OCI-LY7 (cell line): ENCODE data around the gene ADRA1B. TPM values are rescaled to one million over a fixed set of nuclear protein-coding genes. Genes with fewer than 3 reads are reported as not detected.

Experiments
- Bru-seq: library from RNA; stranded (reverse); fragments of 400-500 nt; gene quantifications from one replicate; lab custom pipeline; 2021; lab: Mats Ljungman, UMichigan
- BruChase-seq, 2 experiments: library from RNA; stranded (reverse); fragments of 400-500 nt; gene quantifications; one replicate each; lab custom pipeline; 2021; lab: Mats Ljungman, UMichigan
- BruUV-seq: library from RNA; stranded (reverse); fragments of 400-500 nt; replicated peaks from 2 replicates; lab custom pipeline; 2021; lab: Mats Ljungman, UMichigan
- CTCF ChIA-PET: fragments of 300-600 bp; sonication (Branson Sonifier 250); formaldehyde crosslinking; loops from one replicate; lab custom pipeline; 2022; ENCODE audit warnings: antibody characterized with exemption; ENCODE audit not compliant: unreplicated experiment; lab: Charles Lee
- POLR2A ChIA-PET: fragments of 300-600 bp; sonication (Branson Sonifier 250); formaldehyde crosslinking; loops from one replicate; lab custom pipeline; 2022; ENCODE audit warnings: antibody characterized with exemption; lab: Charles Lee
- DNase-seq: peaks from one replicate; pipeline ENCODE4 v3.0.0-alpha.2; 2015; ENCODE audit warnings: low spot score
- H2AFZ ChIP-seq: fragments of 200-600 bp; sonication (generic), shearing (Covaris generic); 2 replicates; pipeline ENCODE4 v1.6.1; 2014; ENCODE audit warnings: mild to moderate bottlenecking, antibody characterized with exemption, low read length, moderate library complexity
- H3K27ac ChIP-seq: fragments of 200-600 bp; sonication (generic); 2 replicates; pipeline ENCODE4 v1.5.1; 2014; ENCODE audit warnings: mixed run types, low read depth, mild to moderate bottlenecking, moderate library complexity, low read length, inconsistent platforms; ENCODE audit not compliant: poor library complexity, severe bottlenecking
- H3K36me3 ChIP-seq: fragments of 200-600 bp; sonication (generic); 2 replicates; pipeline ENCODE4 v1.6.1; 2014; ENCODE audit warnings: mild to moderate bottlenecking, antibody characterized with exemption, low read length, moderate library complexity, mixed read lengths; ENCODE audit not compliant: insufficient read depth
- H3K4me1 ChIP-seq: fragments of 200-600 bp; sonication (generic); 2 replicates; pipeline ENCODE4 v1.5.1; 2014; ENCODE audit warnings: mild to moderate bottlenecking, low read length; ENCODE audit not compliant: insufficient read depth, poor library complexity, severe bottlenecking
- H3K4me2 ChIP-seq: fragments of 200-600 bp; sonication (generic); 2 replicates; pipeline ENCODE4 v1.6.1; 2014; ENCODE audit warnings: mild to moderate bottlenecking, low read length
- H3K4me3 ChIP-seq: fragments of 200-600 bp; sonication (generic); 2 replicates; pipeline ENCODE4 v1.5.1; 2014; ENCODE audit warnings: mild to moderate bottlenecking, low read depth, low read length; ENCODE audit not compliant: poor library complexity, severe bottlenecking
- H3K79me2 ChIP-seq: fragments of 200-600 bp; sonication (generic); 2 replicates; pipeline ENCODE4 v1.6.1; 2016; ENCODE audit warnings: low read depth, mild to moderate bottlenecking, low read length, moderate library complexity, mixed read lengths; ENCODE audit not compliant: insufficient read depth
- H3K9me2 ChIP-seq: fragments of 200-600 bp; sonication (generic); 2 replicates; pipeline ENCODE4 v1.6.1; 2016; ENCODE audit warnings: mild to moderate bottlenecking, low read length, mixed read lengths; ENCODE audit not compliant: insufficient read depth
- H3K9me3 ChIP-seq: fragments of 200-600 bp; sonication (generic); 2 replicates; pipeline ENCODE4 v1.6.1; 2014; ENCODE audit warnings: mild to moderate bottlenecking, mixed run types, low read length, mixed read lengths
- H4K20me1 ChIP-seq: fragments of 200-600 bp; sonication (generic); 2 replicates; pipeline ENCODE4 v1.6.1; 2014; ENCODE audit warnings: mild to moderate bottlenecking, antibody characterized with exemption, low read length, moderate library complexity, mixed read lengths; ENCODE audit not compliant: insufficient read depth
- EZH2phosphoT487 ChIP-seq: fragments of 200-600 bp; sonication (generic); IDR thresholded peaks from 2 replicates; pipeline ENCODE4 v1.6.1; 2018; ENCODE audit warnings: low read depth, borderline replicate concordance, mild to moderate bottlenecking, mixed run types, antibody characterized with exemption, low read length, moderate library complexity, mixed read lengths
- intact Hi-C: fragments of 100-400 bp; cut with micrococcal nuclease; formaldehyde crosslinking; loops from one replicate; pipeline ENCODE4 v1.10.0; 2022; ENCODE audit not compliant: unreplicated experiment
- long read RNA-seq: library from polyadenylated mRNA; stranded (forward); transcript quantifications from one replicate; pipeline ENCODE4 v2.0.0, GENCODE V29; 2022
- total RNA-seq, 2 experiments: library from RNA; depleted of rRNA in 1 of 2; stranded (reverse); fragments of >200 nt in 1 of 2; shearing (Covaris generic) in 1 of 2; gene quantifications; 2 replicates each; pipeline ENCODE4 v1.2.3, GENCODE V29; 2014 to 2022
- TF ChIP-seq, protein P1 (sequence below): fragments of 200-600 bp; sonication (generic); conservative IDR thresholded peaks from 2 replicates; pipeline ENCODE4 v1.5.1; 2014; ENCODE audit warnings: mild to moderate bottlenecking, antibody characterized with exemption, low read length, moderate library complexity, mixed read lengths

The ADRA1B gene
- total RNA-seq (2014; rRNA removed; shearing (Covaris generic)) (not detected in 2 replicates), total RNA-seq (2022) (not detected in 2 replicates), Bru-seq, nascent RNA (not detected), BruChase-seq, experiment 1, labeled RNA remaining after a 6-hour chase (not detected), BruChase-seq, experiment 2, labeled RNA remaining after a 2-hour chase (percentile 3 among the genes with signal in this experiment)
- long read RNA-seq, result 0 reads

DNA sequence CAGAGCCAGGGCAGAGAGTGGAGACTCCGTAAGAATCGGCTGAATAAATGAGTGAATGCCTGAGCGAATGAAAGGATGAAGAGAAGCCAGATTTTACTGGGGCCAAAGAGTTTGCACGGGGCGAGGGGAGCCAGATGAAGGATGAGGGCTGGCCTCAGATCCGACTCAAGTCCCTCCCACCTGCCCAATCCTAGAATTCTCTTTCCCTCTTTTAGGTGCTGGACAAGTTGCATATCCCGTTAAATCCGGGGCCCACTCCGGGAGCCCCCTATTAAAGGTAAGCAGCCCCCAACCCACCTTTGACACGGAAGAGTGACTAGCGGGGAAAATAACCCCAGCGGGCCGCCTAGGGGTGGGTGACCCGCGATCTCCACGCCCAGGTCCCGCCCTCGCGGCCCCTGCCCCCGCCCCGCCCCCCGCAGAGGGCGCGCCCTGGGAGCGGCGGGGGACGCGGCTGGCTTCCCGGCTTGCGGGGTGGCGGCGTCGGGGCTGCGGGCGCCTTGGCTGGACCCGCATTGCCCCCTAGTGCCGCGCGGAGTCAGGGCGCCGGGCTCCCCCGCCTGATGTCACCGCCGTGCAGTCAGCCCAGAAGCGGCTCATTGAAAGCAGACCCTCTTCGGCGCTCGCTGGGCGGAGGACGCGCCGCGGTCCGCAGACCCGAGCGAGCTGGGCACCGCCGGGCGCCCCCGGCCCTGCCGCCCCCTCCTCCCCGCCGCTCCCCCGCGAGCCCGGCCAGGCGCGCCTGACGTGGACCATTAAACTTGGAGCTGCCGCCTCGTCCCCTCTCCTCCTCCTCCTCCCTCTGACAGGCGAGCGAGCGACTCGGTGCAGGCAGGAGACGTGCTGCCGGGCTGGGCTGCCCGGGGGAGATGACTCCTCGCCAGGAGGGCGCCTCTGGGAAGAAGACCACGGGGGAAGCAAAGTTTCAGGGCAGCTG is at the start of gene ADRA1B:
Gene ADRA1B (plus strand): TSS at position 579 of the 937 bp plus-strand sequence. CDS start 424 bp downstream, outside the sequence.
- no TSS peak for BruUV-seq
- H4K20me1 ChIP-seq, result no peaks in the 10 kb centered on the region
- no peak within 1 kb of the TSS for H2AFZ ChIP-seq
- H3K27ac ChIP-seq, result no peak within 1 kb of the TSS
- no peaks in the 10 kb centered on the region for H3K9me2 ChIP-seq
- DNase-seq, result no peak
- H3K4me2 ChIP-seq, result no peak within 1 kb of the TSS
- ChIA-PET CTCF (no interaction called here), POLR2A (no interaction called here)
- no peaks in the 10 kb centered on the region for H3K4me1 ChIP-seq
- intact Hi-C loops, result no loop called here
- H3K4me3 ChIP-seq, result no peak within 1 kb of the TSS
- H3K79me2 ChIP-seq, result no peaks in the 10 kb centered on the region
- no peak for TF ChIP-seq EZH2phosphoT487
- TF ChIP-seq, protein P1, sequence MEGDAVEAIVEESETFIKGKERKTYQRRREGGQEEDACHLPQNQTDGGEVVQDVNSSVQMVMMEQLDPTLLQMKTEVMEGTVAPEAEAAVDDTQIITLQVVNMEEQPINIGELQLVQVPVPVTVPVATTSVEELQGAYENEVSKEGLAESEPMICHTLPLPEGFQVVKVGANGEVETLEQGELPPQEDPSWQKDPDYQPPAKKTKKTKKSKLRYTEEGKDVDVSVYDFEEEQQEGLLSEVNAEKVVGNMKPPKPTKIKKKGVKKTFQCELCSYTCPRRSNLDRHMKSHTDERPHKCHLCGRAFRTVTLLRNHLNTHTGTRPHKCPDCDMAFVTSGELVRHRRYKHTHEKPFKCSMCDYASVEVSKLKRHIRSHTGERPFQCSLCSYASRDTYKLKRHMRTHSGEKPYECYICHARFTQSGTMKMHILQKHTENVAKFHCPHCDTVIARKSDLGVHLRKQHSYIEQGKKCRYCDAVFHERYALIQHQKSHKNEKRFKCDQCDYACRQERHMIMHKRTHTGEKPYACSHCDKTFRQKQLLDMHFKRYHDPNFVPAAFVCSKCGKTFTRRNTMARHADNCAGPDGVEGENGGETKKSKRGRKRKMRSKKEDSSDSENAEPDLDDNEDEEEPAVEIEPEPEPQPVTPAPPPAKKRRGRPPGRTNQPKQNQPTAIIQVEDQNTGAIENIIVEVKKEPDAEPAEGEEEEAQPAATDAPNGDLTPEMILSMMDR, result no peak
- no peaks in the 10 kb centered on the region for H3K9me3 ChIP-seq
- H3K36me3 ChIP-seq, result no peaks in the 10 kb centered on the region

DNA sequence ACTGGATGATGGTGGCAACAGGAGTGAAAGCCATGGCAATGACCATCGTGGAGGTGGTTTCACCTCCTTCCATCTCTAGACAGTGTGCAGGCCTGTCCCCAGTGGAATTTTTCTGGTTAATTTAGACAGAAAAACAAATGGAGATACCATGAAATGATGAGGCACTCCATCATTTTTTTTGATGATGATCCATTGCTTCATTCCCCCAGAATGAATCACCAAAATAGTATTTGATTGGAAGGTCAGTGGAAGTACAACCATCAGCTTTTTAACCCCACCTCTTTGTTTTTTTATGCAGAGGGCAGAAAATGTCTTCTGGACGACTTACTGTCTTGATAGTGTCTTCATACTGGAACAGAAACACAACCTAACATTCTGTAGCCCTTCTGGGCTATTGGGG is 42.6 kb upstream of the ADRA1B start:
- H3K4me3 ChIP-seq, result no peak overlapping the region
- H2AFZ ChIP-seq, result no peak overlapping the region
- H3K4me2 ChIP-seq, result no peak overlapping the region
- no peaks in the 10 kb centered on the region for H3K9me2 ChIP-seq
- POLR2A ChIA-PET, result no interaction called here
- no peaks in the 10 kb centered on the region for H3K9me3 ChIP-seq
- H3K36me3 ChIP-seq, result no peaks in the 10 kb centered on the region
- no peaks in the 10 kb centered on the region for H3K79me2 ChIP-seq
- no peak overlapping the region for H3K27ac ChIP-seq
- intact Hi-C loops, result no loop called here
- no peaks in the 10 kb centered on the region for H3K4me1 ChIP-seq
- TF ChIP-seq, protein P1, result no peak
- no peak for TF ChIP-seq EZH2phosphoT487
- no TSS peak for BruUV-seq
- CTCF ChIA-PET, result no interaction called here
- H4K20me1 ChIP-seq, result no peaks in the 10 kb centered on the region
- DNase-seq, result no peak
